Measurements from ENCODE around the gene FOXD4L3.
"Not testable (repeated sequence)": the region's sequence is repeated elsewhere in the genome, so short reads cannot be mapped to it uniquely, and the experiment has no call there.

Gene FOXD4L3

DNA sequence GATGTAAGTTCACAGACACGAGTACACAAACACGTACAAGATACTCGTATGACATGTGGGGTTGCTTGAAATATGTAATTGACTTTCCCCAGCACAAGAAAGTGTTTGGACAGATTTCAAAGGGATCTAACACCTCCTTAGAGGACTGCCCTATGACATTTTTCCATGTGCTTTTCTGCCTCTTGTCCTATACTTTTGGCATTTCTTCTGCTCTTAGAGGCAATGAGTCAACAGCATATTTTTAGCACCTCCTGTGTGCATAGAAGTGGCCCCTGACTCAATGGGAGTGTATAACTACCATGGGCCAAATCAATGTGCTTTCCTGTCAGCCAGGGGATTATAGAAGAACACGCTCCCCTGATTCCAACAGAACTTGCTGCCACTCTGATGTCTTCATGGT, 49.0 kb downstream of the FOXD4L3 start:
- not testable (repeated sequence) for DNase-seq

Data from fibroblast of skin of scalp (primary cell).